IPS-18c (cell line): ENCODE results near the gene FILIP1L.

ENCODE experiments used
- H3K4me3 ChIP-seq: 2 replicates; pipeline ENCODE4 v1.7.0; 2013; ENCODE audit warnings: low read depth, mild to moderate bottlenecking, low read length, moderate library complexity; ENCODE audit not compliant: insufficient read depth
- H3K9me3 ChIP-seq: one replicate; pipeline ENCODE4 v1.6.1; 2013; ENCODE audit warnings: mild to moderate bottlenecking, low read length, moderate library complexity; ENCODE audit not compliant: control insufficient read depth, insufficient read depth

Gene FILIP1L

DNA sequence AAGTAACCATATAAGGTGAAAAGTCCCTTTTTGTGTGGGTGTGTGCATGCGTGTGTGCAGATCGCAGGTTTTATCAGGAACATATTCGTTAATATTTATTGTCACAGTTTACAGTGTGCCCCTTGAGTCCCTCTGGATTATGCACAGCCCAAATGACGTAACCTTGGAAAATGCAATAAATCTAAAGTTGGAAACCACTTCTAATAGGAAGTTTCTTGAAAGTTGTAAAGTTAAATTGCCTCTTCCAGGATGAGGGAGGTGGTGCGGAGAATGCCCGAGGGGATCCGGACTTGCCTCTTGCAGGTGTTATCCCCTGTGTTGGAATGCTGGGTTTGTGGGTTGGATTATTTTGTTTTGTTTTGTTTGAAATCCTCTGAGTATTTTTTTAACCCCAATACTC lies 153.4 kb downstream of the FILIP1L start:
- Histone ChIP-seq H3K4me3 (no peak overlapping the region), H3K9me3 (no peaks in the 10 kb centered on the region)

DNA sequence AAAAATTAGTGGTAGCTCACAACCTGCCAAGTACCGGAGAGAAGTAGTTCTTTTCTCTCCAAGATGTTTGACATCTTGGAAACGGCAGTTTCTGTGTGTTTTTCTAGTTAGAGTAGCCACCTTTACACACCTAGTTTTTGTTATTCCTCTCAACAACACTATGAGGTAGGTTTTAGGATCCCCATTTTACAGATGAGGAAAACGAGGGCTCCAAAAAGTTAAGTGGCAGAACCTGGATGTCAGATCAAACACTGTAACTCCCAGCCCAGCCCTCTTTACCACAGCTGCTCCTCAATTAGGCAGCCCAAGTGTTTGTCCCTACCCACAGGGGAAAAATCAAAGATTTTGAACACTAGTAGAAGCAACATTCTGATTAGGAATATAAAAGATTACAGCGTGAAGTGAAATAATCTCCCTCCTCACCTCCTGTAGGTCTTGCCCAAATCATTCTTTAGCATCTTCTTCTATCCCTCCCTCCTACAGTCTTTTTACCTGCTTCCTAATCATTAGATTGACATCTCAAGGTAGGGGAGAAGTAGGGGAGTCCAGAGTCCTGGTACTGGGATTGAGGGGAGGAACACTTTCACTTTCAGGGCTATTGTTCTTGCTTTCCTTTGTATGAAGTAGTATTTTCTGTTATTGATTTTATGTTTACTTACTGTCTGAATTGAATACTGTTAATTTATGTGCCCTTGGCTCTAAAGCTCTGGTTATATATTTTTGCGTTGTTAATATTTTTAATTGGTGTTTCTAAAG lies 154.0 kb downstream of the FILIP1L start:
- H3K9me3 ChIP-seq, result no peaks in the 10 kb centered on the region
- H3K4me3 ChIP-seq, result no peak overlapping the region

DNA sequence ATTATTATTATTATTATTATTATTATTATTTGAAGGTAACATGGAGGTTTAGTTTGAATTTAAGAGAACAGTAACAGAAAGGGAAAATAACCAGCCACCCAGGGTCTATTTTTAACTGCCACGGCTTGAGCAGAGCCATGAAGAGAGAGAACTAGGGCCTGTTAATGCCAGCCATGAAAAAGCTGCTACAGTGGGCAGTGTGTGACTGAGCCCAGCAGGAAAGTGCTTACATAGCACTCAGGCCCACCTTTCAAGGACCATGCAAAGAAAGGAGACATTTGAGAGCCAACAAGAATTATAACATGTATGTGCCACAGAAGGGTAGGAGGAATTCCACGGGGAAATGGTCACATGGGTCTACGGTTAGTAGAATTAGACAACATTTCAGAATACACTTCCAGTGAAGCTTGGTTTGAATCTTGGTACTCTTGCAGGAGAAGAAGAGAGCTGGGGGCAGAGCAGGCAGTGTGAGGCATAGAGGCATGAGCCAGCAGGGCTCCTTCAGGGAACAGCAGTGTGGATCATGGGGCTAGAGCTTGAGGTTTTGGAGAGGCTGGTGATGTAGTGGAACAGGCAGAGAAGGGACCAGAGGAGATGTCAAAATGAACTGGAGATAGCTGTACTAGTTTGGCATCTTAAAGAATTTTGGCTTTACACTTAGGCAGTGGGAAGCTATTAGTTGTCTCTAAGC lies 155.9 kb downstream of the FILIP1L start:
- Histone ChIP-seq H3K9me3 (no peaks in the 10 kb centered on the region), H3K4me3 (no peak overlapping the region)

DNA sequence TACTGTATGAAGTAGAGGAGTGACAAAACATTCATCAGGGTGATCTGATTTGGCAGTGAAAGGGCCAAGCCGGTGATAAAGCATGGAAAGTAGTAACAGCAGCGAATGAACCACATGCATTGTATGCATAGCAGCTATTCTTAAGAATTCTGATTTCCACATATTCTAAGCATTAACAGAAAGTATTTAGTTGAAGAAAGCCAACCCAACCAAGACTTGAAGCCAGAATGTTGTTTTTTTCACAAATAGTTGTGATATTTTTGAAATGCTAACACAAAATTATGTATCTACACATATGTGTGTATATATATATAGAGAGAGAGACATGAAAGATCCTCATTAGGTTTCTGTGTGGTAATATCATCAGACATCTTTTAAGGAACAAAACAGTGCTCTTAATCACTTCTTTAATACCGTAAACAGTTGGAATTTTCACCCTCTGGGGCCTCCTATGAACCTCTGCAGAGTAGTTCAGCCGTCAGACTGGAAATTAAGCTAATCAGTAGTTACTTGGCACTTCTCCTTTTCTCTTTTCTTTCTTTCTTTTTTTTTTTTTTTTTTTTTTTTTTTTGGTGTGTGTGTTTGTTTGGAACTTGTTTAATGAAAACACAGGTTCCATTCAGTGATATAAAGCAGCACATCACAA lies 157.0 kb downstream of the FILIP1L start:
- no peak overlapping the region for H3K4me3 ChIP-seq
- H3K9me3 ChIP-seq, result no peaks in the 10 kb centered on the region

DNA sequence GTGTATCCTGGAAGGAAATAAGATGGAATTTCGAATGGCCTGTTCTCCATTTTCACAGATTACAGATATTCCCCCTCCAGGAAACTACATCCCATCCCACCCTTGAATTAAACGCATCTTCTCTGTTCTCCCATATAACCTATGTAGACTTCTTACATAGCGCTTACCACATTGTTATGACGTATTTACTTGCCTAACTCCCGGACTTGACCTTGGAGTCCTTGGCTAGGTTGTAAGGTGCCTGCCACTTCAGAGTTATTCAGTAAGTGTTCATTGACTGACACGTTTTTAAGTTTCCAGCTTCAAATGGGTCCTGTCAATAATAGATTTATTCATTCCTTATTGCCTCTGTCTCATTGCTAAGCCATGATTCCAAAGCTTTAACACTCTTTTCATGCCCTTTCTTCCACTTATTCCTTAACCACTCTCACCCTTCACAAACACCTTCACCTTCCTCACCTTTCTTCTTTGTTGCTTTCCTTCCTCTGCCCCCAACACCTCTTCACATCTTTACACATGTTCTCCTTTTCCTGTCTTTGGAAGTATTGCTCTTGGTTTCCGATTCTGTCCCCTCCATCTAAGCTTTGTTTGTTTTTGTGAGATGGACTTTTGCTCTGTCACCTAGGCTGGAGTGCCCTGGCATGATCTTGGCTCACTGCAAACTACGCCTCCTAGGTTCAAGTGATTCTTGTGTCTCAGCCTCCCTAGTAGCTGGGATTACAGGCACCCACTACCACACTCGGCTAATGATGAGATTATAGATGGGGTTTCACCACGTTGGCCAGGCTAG lies 158.3 kb downstream of the FILIP1L start:
- no peak overlapping the region for H3K4me3 ChIP-seq
- H3K9me3 ChIP-seq, result no peaks in the 10 kb centered on the region

DNA sequence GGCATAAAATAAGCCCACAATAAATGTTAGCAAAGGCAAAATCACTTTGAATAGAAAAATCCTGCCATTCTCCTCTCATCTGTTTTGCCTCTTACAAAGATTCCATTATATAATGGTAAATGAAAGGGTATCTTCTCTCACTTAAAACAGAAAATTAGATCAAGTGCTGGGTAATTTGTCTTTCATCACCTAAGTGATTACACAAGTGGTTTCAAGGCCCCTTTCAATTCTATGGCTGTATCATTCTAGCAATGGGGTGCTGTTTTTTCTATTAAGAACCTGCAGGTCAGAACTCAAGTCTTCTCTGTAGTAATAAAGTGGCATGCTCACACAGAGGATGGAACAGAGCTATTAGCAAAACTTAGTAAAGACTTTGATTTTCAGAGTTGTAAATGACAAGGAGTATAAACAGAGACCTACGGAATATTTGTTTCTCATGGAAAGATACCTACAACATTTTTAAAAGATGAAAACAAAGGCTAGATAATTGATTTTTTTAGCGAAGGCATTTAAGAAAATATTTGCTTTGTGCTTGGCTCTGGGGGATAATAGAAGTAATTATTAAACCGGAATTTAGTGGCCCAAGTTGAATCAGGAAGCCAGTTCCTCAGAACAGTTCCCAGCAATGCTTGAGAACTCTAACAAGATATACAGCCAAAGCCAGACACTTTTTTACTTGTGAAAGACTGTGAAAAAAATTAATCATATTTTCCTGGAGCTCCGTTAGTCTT lies 159.2 kb downstream of the FILIP1L start:
- Histone ChIP-seq H3K4me3 (no peak overlapping the region), H3K9me3 (no peaks in the 10 kb centered on the region)

DNA sequence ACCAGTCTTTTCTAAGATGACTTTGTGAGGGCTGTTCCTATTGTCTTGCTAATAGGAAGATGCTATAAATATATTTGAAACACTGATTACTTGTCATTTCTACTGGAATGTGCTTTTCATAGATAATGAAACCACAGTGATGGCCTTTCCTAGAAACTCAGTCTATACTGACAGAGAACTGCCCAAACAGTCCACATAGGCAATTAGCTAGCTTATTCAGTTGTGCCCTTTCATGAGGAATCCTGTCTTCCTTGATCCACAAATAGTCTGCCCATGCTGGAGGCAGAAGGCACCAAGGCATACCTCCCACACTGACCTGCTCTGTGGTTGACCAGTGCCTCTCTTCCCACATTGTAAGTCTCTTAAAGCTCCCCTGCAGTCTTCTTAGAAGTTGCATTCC lies 160.7 kb downstream of the FILIP1L start:
- Histone ChIP-seq H3K4me3 (no peak overlapping the region), H3K9me3 (no peaks in the 10 kb centered on the region)

DNA sequence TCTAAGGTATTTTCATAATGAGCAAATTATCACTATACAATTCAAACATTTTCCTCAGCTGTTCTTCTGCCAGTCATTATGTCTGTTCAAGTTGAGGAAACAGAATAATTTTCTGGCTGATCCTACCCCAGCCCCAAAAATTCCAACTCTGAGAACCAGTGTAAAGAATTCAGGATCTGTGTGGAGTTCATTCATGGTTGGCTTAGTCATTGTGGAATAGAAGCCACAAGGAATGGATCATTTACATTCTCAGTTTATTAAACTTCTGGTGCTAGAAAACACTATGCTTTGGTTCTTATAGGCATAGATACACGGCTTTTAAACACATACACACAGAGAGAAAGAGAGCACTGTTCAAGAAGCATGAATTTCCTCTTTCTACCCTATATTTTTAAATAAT lies 162.0 kb downstream of the FILIP1L start:
- Histone ChIP-seq H3K9me3 (no peaks in the 10 kb centered on the region), H3K4me3 (no peak overlapping the region)

DNA sequence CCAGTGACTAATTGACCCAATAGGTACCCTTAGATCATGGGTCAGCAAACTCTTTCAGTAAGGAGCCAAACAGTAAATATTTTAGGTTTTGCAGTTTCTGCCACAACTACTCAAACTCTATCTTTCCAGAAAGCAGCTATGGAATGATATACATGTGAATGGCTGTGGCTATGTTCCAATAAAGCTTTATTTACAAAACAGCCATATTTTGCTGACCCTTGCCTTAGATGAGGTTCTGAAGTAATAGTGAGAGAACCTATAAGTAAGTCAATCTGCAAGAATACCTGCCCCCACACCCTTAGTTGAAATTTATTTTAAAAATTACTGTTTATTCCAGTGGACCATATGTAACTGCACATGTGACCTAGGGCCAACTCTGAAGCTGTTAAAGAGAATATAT lies 162.6 kb downstream of the FILIP1L start:
- H3K4me3 ChIP-seq, result no peak overlapping the region
- no peaks in the 10 kb centered on the region for H3K9me3 ChIP-seq

DNA sequence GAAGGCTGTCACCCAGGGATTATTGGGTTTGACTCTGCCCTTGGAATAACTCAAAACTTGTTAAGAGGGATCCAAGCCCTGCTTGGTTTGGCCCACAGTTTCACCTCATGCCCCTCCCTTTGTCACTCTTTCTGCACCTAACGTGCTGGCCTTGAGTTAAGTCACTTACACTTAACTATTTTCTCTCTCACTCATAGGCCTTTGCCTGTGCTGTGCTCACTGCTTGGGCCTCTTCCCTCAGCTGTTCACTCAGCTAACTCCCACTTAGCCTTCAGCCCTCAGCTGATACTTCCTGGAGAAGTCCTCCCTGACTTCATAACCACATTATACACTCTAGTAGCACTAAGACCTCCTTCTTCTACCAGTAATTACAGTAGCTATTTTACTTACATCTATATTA lies 163.4 kb downstream of the FILIP1L start:
- Histone ChIP-seq H3K9me3 (no peaks in the 10 kb centered on the region), H3K4me3 (no peak overlapping the region)

DNA sequence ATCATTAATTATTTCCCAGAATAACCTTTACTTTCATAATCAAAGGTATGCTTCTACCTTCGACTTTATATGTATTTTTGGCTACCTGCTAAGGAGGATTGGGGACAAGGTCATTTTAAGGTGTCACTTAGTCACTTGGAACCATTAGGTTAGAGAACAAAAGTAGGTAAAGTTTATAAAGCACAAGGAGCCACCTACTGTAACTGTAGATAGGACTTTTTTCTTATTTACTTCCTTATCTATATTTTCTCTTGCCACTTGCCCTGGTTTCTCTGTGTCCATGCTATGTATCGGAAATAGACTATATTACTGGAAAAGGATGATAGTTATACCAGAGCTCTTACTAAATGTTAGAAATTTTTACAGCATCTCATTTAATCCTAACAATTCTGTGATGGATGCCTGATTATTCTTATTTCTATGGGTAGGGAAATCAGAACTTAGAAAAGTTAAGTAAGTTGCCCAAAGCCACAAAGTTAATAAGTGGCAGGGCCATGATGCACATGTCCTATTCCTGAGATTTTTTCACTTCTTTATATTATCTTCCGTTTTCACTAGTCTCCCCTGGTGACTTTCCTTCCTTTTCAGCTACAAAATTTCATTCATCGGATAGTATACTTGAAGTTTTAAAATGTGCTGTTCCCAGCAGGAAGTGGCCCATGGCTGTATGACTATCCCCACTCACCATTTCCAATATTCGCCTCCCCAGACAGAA lies 164.2 kb downstream of the FILIP1L start:
- H3K9me3 ChIP-seq, result no peaks in the 10 kb centered on the region
- no peak overlapping the region for H3K4me3 ChIP-seq

DNA sequence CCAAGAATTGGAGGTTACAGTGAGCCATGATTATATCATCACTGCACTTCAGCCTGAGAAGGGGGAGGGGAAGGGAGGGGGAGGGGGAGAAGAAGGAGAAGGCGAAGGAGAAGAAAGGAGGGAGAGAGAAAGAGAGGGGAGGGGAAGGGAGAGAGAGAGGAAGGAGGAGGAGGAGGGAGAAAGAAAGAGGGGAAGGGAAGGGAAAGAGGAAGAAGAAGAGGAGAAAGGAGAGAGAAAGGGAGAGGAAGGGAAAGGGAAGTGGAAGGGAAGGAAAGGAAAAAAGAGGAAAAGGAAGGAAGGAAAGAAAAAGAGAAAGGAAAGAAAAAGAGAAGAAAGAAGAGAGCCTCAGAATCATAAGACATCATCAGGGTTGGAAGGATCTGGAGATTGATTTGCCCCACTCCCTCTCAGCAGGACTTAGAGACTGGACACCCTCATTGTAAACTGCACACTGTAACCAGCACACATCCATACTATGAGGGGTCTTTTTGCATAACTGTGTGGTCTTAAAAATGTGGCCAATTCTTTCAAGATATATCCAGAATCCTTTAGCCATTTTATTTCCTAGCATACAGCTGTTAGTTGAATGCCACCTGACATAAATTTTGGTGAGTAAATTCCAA lies 165.7 kb downstream of the FILIP1L start:
- Histone ChIP-seq H3K4me3 (no peak overlapping the region), H3K9me3 (no peaks in the 10 kb centered on the region)

DNA sequence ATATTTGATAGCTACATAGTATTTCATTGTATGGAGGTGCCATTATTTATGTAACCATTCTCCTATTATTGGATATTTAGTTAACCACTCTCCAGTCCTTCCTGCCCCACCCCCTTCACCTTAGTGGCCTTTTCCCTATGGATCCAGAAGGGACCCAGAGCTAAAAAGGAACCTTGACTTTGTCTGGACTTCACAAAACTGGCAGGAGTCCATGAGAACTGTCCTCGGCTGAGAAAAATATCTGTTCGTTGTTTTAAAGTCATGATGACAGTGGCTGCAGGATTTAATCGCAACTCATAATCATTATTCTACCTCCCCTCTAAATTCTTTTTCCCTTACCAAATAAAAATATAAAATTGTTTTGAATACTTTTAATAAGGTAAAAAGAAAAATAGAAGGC lies 166.9 kb downstream of the FILIP1L start:
- no peaks in the 10 kb centered on the region for H3K9me3 ChIP-seq
- H3K4me3 ChIP-seq, result no peak overlapping the region

DNA sequence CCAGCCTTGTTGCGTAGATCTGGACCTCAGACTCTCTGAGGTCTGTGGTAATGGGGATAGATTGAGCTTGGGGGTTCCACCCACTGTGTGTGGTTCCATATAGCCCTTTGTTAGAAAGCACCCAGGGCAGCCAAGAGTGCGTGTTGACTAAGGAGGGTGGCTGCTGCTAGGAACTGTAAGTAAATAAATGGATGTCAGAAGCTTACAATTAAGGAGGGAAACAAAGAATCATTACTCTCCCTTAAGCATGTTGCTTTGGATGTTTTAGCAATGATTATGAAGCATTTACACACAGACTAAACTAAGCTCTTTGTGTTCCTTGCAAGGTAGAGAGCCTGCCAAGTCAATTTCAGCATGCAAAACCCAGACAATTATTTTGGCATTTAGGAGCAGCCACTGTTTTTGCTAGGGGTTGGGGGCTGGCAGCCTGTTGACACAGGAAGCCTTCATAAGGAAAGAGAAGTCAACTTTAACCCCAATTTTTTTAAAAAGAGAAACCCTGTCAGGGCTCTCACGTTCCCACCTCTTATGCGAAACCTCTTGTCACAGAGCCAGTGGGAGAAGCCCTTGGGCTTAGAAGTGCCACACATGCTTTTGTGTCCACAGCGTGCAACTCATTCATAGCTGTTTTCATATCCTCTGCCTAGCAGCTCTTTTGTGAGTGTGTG lies 168.8 kb downstream of the FILIP1L start:
- Histone ChIP-seq H3K4me3 (no peak overlapping the region), H3K9me3 (no peaks in the 10 kb centered on the region)

DNA sequence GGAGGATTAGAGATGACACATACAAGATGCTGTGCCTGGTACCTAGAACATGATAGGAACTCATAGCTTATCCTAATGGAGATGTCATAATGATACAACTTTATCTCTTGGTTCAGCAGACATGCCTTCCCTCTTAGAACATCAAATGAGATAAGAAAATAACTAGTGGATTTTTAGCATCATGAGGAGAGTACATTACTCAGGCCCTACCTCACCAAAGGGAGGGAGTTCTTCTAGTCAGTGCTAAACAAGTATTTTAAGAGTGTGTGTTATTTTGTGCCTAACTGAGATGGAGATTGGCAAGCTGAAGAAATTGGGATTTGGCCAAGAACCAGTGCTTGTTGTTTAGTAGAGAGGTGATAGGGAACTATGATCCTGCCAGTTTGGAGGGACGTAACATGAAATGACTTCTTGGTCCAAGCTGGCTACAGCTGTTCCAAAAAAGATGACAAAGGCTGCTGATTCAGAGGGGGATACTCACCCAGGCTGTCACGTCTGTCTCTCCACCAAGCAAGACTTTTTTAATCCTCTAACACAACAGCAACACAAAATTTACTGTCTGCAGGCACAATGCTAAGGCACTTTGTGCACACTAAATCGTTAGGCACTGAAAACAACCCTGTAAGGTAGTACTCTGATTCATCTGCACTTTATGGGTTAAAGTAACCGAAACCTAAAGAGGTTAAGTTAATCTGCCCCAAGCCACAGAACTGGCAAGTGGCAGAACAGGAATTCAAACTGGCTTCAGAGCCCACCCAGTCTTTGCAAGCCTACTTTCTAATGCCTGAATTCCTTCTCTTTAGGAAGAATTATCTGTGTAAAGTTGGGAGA lies 170.2 kb downstream of the FILIP1L start:
- Histone ChIP-seq H3K4me3 (no peak overlapping the region), H3K9me3 (no peaks in the 10 kb centered on the region)
